ENCODE measurements around the gene PTGES3. TPM values are rescaled to one million over a fixed set of nuclear protein-coding genes. Genes with fewer than 3 reads are reported as not detected.
"Not testable (repeated sequence)": the region's sequence is repeated elsewhere in the genome, so short reads cannot be mapped to it uniquely, and the experiment has no call there.

PTGES3 gene
- total and polyA plus RNA-seq, 2 experiments from 2014 or later = 334 to 442 TPM

DNA sequence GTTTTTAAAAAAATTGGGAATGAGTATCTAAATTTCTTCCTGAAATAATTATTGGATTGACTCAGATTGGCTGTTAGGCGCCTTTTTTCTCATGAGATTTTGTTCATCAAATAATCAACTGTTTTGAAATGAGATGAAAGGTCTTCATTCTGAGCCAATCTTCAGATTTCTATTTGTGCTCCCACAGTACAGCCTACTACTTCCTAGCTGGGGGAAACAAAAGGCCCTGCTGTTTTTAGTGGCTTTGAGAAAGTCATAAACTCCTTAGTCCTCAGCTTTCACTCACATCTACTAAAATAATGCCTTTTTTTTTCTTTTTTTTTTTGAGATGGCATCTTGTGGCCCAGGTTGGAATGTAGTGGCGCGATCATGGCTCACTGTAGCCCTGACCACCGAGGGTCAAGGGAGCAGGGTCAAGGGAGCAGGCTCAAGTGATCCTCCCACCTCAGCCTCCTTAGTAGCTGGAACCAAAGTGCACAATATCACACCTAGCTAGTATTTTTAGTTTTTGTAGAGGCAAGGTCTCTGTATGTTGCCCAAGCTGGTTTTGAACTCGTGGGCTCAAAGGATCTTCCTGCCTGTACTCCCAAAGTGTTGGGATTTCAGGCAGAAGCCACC, 21.8 kb upstream of the PTGES3 start (continued):
- TF ChIP-seq, protein P1, sequence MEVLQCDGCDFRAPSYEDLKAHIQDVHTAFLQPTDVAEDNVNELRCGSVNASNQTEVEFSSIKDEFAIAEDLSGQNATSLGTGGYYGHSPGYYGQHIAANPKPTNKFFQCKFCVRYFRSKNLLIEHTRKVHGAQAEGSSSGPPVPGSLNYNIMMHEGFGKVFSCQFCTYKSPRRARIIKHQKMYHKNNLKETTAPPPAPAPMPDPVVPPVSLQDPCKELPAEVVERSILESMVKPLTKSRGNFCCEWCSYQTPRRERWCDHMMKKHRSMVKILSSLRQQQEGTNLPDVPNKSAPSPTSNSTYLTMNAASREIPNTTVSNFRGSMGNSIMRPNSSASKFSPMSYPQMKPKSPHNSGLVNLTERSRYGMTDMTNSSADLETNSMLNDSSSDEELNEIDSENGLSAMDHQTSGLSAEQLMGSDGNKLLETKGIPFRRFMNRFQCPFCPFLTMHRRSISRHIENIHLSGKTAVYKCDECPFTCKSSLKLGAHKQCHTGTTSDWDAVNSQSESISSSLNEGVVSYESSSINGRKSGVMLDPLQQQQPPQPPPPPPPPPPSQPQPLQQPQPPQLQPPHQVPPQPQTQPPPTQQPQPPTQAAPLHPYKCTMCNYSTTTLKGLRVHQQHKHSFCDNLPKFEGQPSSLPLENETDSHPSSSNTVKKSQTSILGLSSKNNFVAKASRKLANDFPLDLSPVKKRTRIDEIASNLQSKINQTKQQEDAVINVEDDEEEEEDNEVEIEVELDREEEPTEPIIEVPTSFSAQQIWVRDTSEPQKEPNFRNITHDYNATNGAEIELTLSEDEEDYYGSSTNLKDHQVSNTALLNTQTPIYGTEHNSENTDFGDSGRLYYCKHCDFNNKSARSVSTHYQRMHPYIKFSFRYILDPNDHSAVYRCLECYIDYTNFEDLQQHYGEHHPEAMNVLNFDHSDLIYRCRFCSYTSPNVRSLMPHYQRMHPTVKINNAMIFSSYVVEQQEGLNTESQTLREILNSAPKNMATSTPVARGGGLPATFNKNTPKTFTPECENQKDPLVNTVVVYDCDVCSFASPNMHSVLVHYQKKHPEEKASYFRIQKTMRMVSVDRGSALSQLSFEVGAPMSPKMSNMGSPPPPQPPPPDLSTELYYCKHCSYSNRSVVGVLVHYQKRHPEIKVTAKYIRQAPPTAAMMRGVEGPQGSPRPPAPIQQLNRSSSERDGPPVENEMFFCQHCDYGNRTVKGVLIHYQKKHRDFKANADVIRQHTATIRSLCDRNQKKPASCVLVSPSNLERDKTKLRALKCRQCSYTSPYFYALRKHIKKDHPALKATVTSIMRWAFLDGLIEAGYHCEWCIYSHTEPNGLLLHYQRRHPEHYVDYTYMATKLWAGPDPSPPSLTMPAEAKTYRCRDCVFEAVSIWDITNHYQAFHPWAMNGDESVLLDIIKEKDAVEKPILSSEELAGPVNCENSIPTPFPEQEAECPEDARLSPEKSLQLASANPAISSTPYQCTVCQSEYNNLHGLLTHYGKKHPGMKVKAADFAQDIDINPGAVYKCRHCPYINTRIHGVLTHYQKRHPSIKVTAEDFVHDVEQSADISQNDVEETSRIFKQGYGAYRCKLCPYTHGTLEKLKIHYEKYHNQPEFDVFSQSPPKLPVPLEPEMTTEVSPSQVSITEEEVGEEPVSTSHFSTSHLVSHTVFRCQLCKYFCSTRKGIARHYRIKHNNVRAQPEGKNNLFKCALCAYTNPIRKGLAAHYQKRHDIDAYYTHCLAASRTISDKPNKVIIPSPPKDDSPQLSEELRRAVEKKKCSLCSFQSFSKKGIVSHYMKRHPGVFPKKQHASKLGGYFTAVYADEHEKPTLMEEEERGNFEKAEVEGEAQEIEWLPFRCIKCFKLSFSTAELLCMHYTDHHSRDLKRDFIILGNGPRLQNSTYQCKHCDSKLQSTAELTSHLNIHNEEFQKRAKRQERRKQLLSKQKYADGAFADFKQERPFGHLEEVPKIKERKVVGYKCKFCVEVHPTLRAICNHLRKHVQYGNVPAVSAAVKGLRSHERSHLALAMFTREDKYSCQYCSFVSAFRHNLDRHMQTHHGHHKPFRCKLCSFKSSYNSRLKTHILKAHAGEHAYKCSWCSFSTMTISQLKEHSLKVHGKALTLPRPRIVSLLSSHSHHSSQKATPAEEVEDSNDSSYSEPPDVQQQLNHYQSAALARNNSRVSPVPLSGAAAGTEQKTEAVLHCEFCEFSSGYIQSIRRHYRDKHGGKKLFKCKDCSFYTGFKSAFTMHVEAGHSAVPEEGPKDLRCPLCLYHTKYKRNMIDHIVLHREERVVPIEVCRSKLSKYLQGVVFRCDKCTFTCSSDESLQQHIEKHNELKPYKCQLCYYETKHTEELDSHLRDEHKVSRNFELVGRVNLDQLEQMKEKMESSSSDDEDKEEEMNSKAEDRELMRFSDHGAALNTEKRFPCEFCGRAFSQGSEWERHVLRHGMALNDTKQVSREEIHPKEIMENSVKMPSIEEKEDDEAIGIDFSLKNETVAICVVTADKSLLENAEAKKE (CRISPR knock-in tag; IDR thresholded peaks at IDR 0.05) = no peak
- TF ChIP-seq ZNF331 (CRISPR knock-in tag; IDR thresholded peaks at IDR 0.05; ENCODE audit: low read depth) = no peak

DNA sequence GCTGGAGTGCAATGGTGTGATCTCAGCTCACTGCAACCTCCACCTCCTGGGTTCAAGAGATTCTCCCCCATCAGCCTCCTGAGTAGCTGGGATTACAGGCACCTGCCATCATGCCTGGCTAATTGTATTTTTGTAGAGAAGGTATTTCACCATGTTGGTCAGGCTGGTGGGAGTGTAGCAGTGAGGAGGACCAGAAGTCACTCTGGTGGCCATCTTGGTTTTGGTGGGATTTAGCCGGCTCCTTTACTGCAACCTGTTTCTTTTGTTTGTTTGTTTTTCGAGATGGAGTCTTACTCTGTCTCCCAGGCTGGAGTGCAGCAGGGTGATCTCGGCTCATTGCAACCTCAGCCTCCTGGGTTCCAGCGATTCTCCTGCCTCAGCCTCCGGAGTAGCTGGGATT, 16.4 kb upstream of the PTGES3 start:
- not testable (repeated sequence) for H3K4me3 Mint-ChIP-seq; ATAC-seq; H3K4me3 ChIP-seq; H3F3A ChIP-seq (replicated peaks; ENCODE audit: low read depth); H3K27me3 ChIP-seq (ENCODE audit: insufficient read depth); H4K20me1 ChIP-seq (replicated peaks; ENCODE audit: insufficient read depth); H3K4me2 ChIP-seq; H3K79me2 ChIP-seq (replicated peaks; ENCODE audit: insufficient read depth); H3K36me3 ChIP-seq (ENCODE audit: insufficient read depth); H3K9me3 Mint-ChIP-seq; H3K27ac ChIP-seq (ENCODE audit: low read depth); H3K9me2 ChIP-seq (ENCODE audit: insufficient read depth); H3K4me1 ChIP-seq (ENCODE audit: insufficient read depth); H3K36me3 Mint-ChIP-seq (ENCODE audit: low read depth); H3K27ac Mint-ChIP-seq
- H2AFZ ChIP-seq = 0 out of 2 replicates have a peak overlapping the region, but pooled peaks have one; percentile 56
- Mint-ChIP-seq H3K4me1 (peaks cover 12% of the 10 kb centered on the region; the same call in 2 of the 3 replicates), H3K27me3 (ENCODE audit: insufficient read depth, low read depth, poor library complexity) (peaks cover 20% of the 10 kb centered on the region)
- peak; percentile 16 for DNase-seq (ENCODE audit: low spot score)

DNA sequence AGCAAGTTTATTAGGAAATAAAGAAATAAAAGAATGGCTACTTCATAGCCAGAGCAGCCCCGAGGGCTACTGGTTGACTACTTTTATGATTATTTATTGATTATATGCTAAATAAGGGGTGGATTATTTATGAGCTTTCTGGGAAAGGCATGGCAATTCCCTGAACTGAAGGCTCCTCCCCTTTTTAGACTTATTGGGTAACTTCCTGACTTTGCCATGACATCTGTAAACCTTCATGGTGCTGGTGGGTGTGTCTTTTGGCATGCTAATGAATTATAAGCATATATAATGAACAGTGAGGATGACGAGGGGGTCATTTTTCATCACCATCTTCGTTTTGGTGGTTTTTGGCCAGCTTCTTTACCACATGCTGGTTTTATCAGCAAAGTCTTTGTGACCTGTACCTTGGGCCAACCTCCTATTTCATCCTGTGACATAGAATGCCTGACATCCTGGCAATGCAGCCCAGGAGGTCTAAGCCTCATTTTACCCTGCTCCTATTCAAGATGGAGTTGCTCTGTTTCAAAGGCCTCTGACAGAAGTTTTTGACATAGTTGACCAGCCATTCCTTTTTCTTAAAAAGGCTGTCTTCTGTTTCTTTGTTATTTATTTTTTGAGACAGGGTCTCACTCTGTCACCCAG, 11.1 kb upstream of the PTGES3 start:
- Histone ChIP-seq H4K20me1 (replicated peaks; ENCODE audit: insufficient read depth) (no peaks in the 10 kb centered on the region), H3K27ac (ENCODE audit: low read depth) (no peak overlapping the region), H3K4me1 (ENCODE audit: insufficient read depth) (peaks cover 13% of the 10 kb centered on the region), H3K36me3 (ENCODE audit: insufficient read depth) (no peaks in the 10 kb centered on the region), H3K79me2 (replicated peaks; ENCODE audit: insufficient read depth) (no peaks in the 10 kb centered on the region), H3K4me3 (no peak overlapping the region), H3F3A (replicated peaks; ENCODE audit: low read depth) (no peaks in the 10 kb centered on the region; the same call in 1 of the 2 replicates), H3K9me2 (ENCODE audit: insufficient read depth) (no peaks in the 10 kb centered on the region), H3K4me2 (no peak overlapping the region), H3K27me3 (ENCODE audit: insufficient read depth) (no peaks in the 10 kb centered on the region), H2AFZ (no peak overlapping the region)
- H3K4me3 Mint-ChIP-seq = no peak overlapping the region
- no peaks in the 10 kb centered on the region for H3K9me3 Mint-ChIP-seq
- H3K27ac Mint-ChIP-seq = no peak overlapping the region
- no peak for ATAC-seq
- H3K36me3 Mint-ChIP-seq (ENCODE audit: low read depth) = 0 out of 3 replicates have a peak, but pooled peaks cover 2% of the 10 kb centered on the region
- no peak for DNase-seq (ENCODE audit: low spot score)
- peaks cover 21% of the 10 kb centered on the region for H3K4me1 Mint-ChIP-seq
- peaks cover 22% of the 10 kb centered on the region for H3K27me3 Mint-ChIP-seq (ENCODE audit: insufficient read depth, low read depth, poor library complexity)
- no peak for TF ChIP-seq EZH2phosphoT487 (IDR thresholded peaks at IDR 0.05; ENCODE audit: unreplicated experiment)
- TF ChIP-seq, protein P2, sequence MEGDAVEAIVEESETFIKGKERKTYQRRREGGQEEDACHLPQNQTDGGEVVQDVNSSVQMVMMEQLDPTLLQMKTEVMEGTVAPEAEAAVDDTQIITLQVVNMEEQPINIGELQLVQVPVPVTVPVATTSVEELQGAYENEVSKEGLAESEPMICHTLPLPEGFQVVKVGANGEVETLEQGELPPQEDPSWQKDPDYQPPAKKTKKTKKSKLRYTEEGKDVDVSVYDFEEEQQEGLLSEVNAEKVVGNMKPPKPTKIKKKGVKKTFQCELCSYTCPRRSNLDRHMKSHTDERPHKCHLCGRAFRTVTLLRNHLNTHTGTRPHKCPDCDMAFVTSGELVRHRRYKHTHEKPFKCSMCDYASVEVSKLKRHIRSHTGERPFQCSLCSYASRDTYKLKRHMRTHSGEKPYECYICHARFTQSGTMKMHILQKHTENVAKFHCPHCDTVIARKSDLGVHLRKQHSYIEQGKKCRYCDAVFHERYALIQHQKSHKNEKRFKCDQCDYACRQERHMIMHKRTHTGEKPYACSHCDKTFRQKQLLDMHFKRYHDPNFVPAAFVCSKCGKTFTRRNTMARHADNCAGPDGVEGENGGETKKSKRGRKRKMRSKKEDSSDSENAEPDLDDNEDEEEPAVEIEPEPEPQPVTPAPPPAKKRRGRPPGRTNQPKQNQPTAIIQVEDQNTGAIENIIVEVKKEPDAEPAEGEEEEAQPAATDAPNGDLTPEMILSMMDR (conservative IDR thresholded peaks at IDR 0.05; ENCODE audit: low read depth in 2 of 2) = no peak
- no peak for TF ChIP-seq JUNB (IDR thresholded peaks at IDR 0.05; ENCODE audit: unreplicated experiment)
- TF ChIP-seq, protein P3, sequence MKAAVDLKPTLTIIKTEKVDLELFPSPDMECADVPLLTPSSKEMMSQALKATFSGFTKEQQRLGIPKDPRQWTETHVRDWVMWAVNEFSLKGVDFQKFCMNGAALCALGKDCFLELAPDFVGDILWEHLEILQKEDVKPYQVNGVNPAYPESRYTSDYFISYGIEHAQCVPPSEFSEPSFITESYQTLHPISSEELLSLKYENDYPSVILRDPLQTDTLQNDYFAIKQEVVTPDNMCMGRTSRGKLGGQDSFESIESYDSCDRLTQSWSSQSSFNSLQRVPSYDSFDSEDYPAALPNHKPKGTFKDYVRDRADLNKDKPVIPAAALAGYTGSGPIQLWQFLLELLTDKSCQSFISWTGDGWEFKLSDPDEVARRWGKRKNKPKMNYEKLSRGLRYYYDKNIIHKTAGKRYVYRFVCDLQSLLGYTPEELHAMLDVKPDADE (IDR thresholded peaks at IDR 0.05) = no peak
- TF ChIP-seq EZH2 (IDR thresholded peaks at IDR 0.05; ENCODE audit: low read depth, unreplicated experiment) = no peak
- no peak for TF ChIP-seq POLR2AphosphoS5 (IDR thresholded peaks at IDR 0.05; ENCODE audit: low read depth)
- TF ChIP-seq NANOG (IDR thresholded peaks at IDR 0.05; ENCODE audit: borderline replicate concordance) = no peak
- TF ChIP-seq STAT1 (IDR thresholded peaks at IDR 0.05; ENCODE audit: unreplicated experiment) = no peak
- TF ChIP-seq ZNF331 (CRISPR knock-in tag; IDR thresholded peaks at IDR 0.05; ENCODE audit: low read depth) = no peak

Measured in GM23338 (cell line).